K562 (cell line): ENCODE results near the gene C1QTNF12. TPM values are rescaled to one million over a fixed set of nuclear protein-coding genes. Genes with fewer than 3 reads are reported as not detected.

Source experiments
- BCLAF1 ChIP-seq, 2 experiments: fragments of 450-650 bp in 1 of 2; IDR thresholded peaks; 2 replicates each; pipeline ENCODE4 v1.6.1; 2011 to 2017; ENCODE audit warnings: low read depth in 2 of 2, antibody characterized with exemption in 1 of 2, borderline replicate concordance in 1 of 2, low read length in 1 of 2, mild to moderate bottlenecking in 1 of 2, mixed read lengths in 1 of 2; ENCODE audit not compliant: control insufficient read depth in 1 of 2
- CSDE1 ChIP-seq, 2 experiments: fragments of 450-650 bp; IDR thresholded peaks; 2 replicates each; pipeline ENCODE4 v1.6.1; 2016; ENCODE audit warnings: mild to moderate bottlenecking in 1 of 2
- GABPB1 ChIP-seq: sonication (generic); formaldehyde crosslinking; IDR thresholded peaks from 2 replicates; pipeline ENCODE4 v1.8.0; 2022; ENCODE audit warnings: mild to moderate bottlenecking, missing genetic modification reagents
- HINFP ChIP-seq: fragments of 450-650 bp; conservative IDR thresholded peaks from 2 replicates; pipeline ENCODE4 v1.6.1; 2016; ENCODE audit warnings: missing genetic modification characterization, low read depth, mild to moderate bottlenecking, control low read depth, missing compliant biosample characterization
- NCOA6 ChIP-seq: fragments of 450-650 bp; IDR thresholded peaks from 2 replicates; pipeline ENCODE4 v1.6.1; 2017; ENCODE audit warnings: mild to moderate bottlenecking
- SNAPC5 ChIP-seq: fragments of 250-450 bp; sonication (Bioruptor Pico); IDR thresholded peaks from 2 replicates; pipeline ENCODE4 v1.8.0; 2021; ENCODE audit warnings: moderate library complexity, mild to moderate bottlenecking, inconsistent platforms
- SP1 ChIP-seq: sonication (generic); formaldehyde crosslinking; IDR thresholded peaks from 2 replicates; pipeline ENCODE4 v1.8.1; 2022; ENCODE audit warnings: mild to moderate bottlenecking, missing genetic modification reagents
- SPI1 ChIP-seq: IDR thresholded peaks from 2 replicates; pipeline ENCODE4 v1.6.1; 2011; ENCODE audit warnings: low read depth, low read length, control low read depth, borderline replicate concordance
- ZBTB1 ChIP-seq: sonication (generic); formaldehyde crosslinking; IDR thresholded peaks from 2 replicates; pipeline ENCODE4 v1.8.1; 2023; ENCODE audit warnings: missing genetic modification reagents, low read depth, mild to moderate bottlenecking, borderline replicate concordance
- ZBTB40 ChIP-seq, 2 experiments: fragments of 450-650 bp in 1 of 2; sonication (generic) in 1 of 2; formaldehyde crosslinking in 1 of 2; IDR thresholded peaks; 2 replicates each; pipeline versions ENCODE4 v1.7.1 to v1.9.0; 2016 to 2022; ENCODE audit warnings: inconsistent platforms in 1 of 2, mild to moderate bottlenecking in 1 of 2, missing genetic modification reagents in 1 of 2
- ZEB2 ChIP-seq: fragments of 450-650 bp; IDR thresholded peaks from 2 replicates; pipeline ENCODE4 v1.6.1; 2016
- ZNF217 ChIP-seq: sonication (generic); formaldehyde crosslinking; IDR thresholded peaks from 2 replicates; pipeline ENCODE4 v1.8.0; 2022; ENCODE audit warnings: mild to moderate bottlenecking, missing genetic modification reagents
- ZNF780A ChIP-seq: fragments of 250-450 bp; sonication (Bioruptor Pico); IDR thresholded peaks from 2 replicates; pipeline ENCODE4 v1.5.0; 2021; ENCODE audit warnings: mild to moderate bottlenecking
- polyA plus RNA-seq, 8 experiments: library from polyadenylated mRNA; depleted of rRNA in 4 of 8; stranded (reverse) in 5 of 8; unstranded in 3 of 8; fragments of >200 nt; fragmentation: Nextera tagmentation in 2 of 8; fragmentation: Illumina TruSeq in 1 of 8; extraction: Ambion mirVana in 2 of 8; extraction: Trizol in 1 of 8; gene quantifications; 2 replicates each; pipeline versions ENCODE4 v1.2.1 to v1.2.3, GENCODE V29; 2011 to 2014; ENCODE audit warnings: inconsistent platforms in 1 of 8, missing spikeins in 1 of 8
- total RNA-seq, 7 experiments: library from RNA; depleted of rRNA in 6 of 7; stranded (reverse); fragments of >200 nt in 6 of 7; fragmentation: Illumina TruSeq in 2 of 7; extraction: Trizol in 2 of 7; gene quantifications; 2 replicates each; pipeline versions ENCODE4 v1.2.1 to v1.2.3, GENCODE V29; 2011 to 2021; ENCODE audit warnings: low replicate concordance in 1 of 7

The C1QTNF12 gene
- total and polyA plus RNA-seq, 9 of the 15 experiments (the other 6 are each of a cell fraction or from before 2014, with no cell fraction given): 0.11 to 4.3 (median 0.93) TPM; not detected in 3

GRCh38 chr1:1230656-1231399 lies 15.7 kb downstream of the C1QTNF12 start (continued):
- TF ChIP-seq HINFP (tag): no peak
- TF ChIP-seq ZNF217 (CRISPR knock-in tag): no peak
- TF ChIP-seq ZBTB40 (IDR thresholded peaks at IDR 0.05): peak; percentile 64
- TF ChIP-seq ZBTB40 (CRISPR knock-in tag; IDR thresholded peaks at IDR 0.05): no peak
- no peak for TF ChIP-seq ZNF780A (CRISPR knock-in tag)
- no peak for TF ChIP-seq GABPB1 (CRISPR knock-in tag)
- no peak for TF ChIP-seq ZEB2
- TF ChIP-seq SPI1: no peak
- TF ChIP-seq SP1 (CRISPR knock-in tag): peak; percentile 46; the same call in 1 of the 2 replicates
- no peak for TF ChIP-seq SNAPC5 (CRISPR knock-in tag)
- TF ChIP-seq CSDE1 (IDR thresholded peaks at IDR 0.05): no peak
- TF ChIP-seq NCOA6: no peak
- TF ChIP-seq BCLAF1 (IDR thresholded peaks at IDR 0.05; ENCODE audit: borderline replicate concordance in 1 of 2, control insufficient read depth in 1 of 2, low read depth in 2 of 2, low read length in 1 of 2): no peak
- no peak for TF ChIP-seq ZBTB1 (CRISPR knock-in tag)
